Measurements from ENCODE around the gene CUL5.
"Not testable (repeated sequence)": the region's sequence is repeated elsewhere in the genome, so short reads cannot be mapped to it uniquely, and the experiment has no call there.

The CUL5 gene

DNA sequence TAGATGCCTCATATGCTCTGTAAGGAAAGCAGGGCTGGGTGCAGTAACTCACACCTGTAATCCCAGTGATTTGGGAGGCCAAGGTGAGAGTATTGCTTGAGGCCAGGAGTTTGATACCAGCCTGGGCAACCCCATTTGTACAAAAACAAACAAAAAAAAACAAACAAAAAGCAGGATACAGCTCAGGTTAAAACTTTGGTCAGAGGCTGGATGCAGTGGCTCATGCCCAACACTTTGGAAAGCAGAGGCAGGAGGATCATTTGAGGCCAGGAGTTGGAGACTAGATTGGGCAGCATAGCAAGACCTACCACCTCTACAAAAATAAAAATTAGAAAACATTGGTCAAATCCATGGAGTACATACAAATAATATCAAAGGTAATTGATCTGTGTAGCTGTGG is 7.9 kb downstream of the CUL5 start:
- TF ChIP-seq PAX5 (IDR thresholded peaks at IDR 0.05; ENCODE audit: insufficient read depth, low read length, severe bottlenecking) = no peak
- TF ChIP-seq POLR2A (IDR thresholded peaks at IDR 0.05; ENCODE audit: low read depth, low read length) = no peak
- TF ChIP-seq POU2F2 (IDR thresholded peaks at IDR 0.05; ENCODE audit: low read depth, low read length) = no peak
- no peak for TF ChIP-seq SPI1 (IDR thresholded peaks at IDR 0.05; ENCODE audit: low read depth, low read length)
- no peak for TF ChIP-seq POLR2AphosphoS5 (IDR thresholded peaks at IDR 0.05; ENCODE audit: low read depth, low read length)
- TF ChIP-seq TAF1 (IDR thresholded peaks at IDR 0.05; ENCODE audit: low read depth, low read length) = no peak
- DNase-seq (ENCODE audit: insufficient read length, low spot score) (no peak), FAIRE-seq (no peak)

DNA sequence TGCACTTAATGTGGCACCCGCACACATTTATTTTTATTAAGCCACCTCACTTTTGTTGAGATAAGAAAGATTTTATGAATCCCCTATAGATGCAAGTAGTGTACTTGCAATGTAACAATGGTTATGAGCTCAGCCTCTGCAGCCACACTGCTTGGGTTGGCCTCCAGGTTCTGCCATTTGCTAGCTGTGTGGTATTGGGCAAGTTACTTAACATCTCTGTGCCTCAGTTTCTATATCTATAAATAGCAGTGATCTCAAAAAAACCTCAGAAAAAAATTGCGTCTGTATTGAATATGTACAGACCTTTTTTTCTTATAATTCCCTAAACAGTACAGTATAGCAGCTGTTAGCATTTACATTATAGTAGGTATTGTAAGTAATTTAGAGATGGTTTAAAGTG is 10.0 kb downstream of the CUL5 start:
- FAIRE-seq = no peak
- no peak for DNase-seq (ENCODE audit: insufficient read length, low spot score)
- TF ChIP-seq SPI1 (IDR thresholded peaks at IDR 0.05; ENCODE audit: low read depth, low read length) (no peak), PAX5 (IDR thresholded peaks at IDR 0.05; ENCODE audit: insufficient read depth, low read length, severe bottlenecking) (no peak), TAF1 (IDR thresholded peaks at IDR 0.05; ENCODE audit: low read depth, low read length) (no peak), POU2F2 (IDR thresholded peaks at IDR 0.05; ENCODE audit: low read depth, low read length) (no peak), POLR2A (IDR thresholded peaks at IDR 0.05; ENCODE audit: low read depth, low read length) (no peak), POLR2AphosphoS5 (IDR thresholded peaks at IDR 0.05; ENCODE audit: low read depth, low read length) (no peak)

DNA sequence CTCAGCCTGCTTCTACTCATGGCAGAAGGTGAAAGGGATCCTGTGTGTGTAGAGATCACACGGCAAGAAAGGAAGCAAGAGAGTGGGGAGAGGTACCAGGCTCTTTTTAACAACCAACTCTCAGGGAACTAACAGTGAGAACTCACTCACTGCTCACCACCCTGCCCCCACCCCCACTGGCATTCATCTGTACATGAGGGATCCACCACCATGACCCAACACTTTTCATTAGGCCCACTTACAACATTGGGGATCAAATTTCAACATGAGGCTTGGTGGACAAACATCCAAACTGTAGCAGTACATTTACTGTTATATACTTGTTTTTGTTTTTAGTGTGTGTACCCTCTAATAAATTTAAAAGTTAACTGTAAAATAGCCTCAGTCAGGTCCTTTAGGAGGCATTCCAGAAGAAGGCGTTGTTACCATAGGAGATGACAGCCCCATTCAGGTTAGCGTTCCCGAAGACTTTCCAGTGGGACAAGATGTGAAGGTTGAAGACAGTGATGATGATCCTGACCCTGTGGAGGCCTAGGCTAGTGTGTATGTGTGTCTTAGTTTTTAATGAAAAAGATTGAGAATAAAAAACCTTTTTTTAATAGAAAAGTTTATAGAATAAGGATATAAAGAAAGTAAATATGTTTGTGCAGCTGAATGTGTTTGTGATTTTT is 11.3 kb downstream of the CUL5 start:
- FAIRE-seq = no peak
- no peak for DNase-seq (ENCODE audit: insufficient read length, low spot score)
- TF ChIP-seq POU2F2 (IDR thresholded peaks at IDR 0.05; ENCODE audit: low read depth, low read length) (no peak), SPI1 (IDR thresholded peaks at IDR 0.05; ENCODE audit: low read depth, low read length) (no peak), POLR2AphosphoS5 (IDR thresholded peaks at IDR 0.05; ENCODE audit: low read depth, low read length) (no peak), TAF1 (IDR thresholded peaks at IDR 0.05; ENCODE audit: low read depth, low read length) (no peak), PAX5 (IDR thresholded peaks at IDR 0.05; ENCODE audit: insufficient read depth, low read length, severe bottlenecking) (no peak), POLR2A (IDR thresholded peaks at IDR 0.05; ENCODE audit: low read depth, low read length) (no peak)

DNA sequence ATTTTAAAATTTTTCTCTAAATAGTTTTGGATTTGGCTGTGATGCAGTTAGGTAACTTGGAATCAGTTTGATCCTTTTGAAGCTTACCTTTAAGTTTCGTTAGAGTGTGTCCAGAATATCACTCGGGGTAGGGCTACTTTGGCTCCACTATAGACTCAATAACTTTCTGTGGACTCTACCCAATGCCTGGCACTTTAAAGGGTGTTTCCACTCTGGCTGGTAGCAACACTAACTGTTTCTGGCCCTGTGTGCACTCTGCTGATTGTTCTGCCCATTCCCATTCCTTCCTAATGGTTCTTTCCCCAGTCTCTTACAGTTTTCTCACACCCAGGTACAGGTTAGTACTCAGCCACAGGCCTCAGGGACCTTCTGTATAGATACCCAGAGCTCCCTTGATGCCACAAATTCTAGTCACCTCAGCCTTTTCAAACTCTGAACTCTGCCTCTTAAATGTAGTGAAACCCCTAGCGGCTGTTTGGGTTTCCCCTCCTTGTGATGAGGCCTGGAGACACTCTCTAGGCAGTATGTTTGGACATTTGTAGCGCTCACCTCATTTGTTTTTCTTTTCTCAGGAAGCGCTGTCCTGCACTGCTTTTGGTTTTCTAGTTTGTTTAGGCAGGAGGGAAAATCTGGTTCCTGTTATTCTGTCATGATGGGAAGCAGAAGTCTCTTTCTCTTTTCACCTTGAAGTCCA is 16.8 kb downstream of the CUL5 start:
- TF ChIP-seq POLR2A (IDR thresholded peaks at IDR 0.05; ENCODE audit: low read depth, low read length) = no peak
- no peak for TF ChIP-seq PAX5 (IDR thresholded peaks at IDR 0.05; ENCODE audit: insufficient read depth, low read length, severe bottlenecking)
- no peak for TF ChIP-seq POLR2AphosphoS5 (IDR thresholded peaks at IDR 0.05; ENCODE audit: low read depth, low read length)
- no peak for TF ChIP-seq TAF1 (IDR thresholded peaks at IDR 0.05; ENCODE audit: low read depth, low read length)
- TF ChIP-seq POU2F2 (IDR thresholded peaks at IDR 0.05; ENCODE audit: low read depth, low read length) = no peak
- TF ChIP-seq SPI1 (IDR thresholded peaks at IDR 0.05; ENCODE audit: low read depth, low read length) = no peak
- DNase-seq (ENCODE audit: insufficient read length, low spot score) (peak; percentile 22), FAIRE-seq (peak; percentile 84)

DNA sequence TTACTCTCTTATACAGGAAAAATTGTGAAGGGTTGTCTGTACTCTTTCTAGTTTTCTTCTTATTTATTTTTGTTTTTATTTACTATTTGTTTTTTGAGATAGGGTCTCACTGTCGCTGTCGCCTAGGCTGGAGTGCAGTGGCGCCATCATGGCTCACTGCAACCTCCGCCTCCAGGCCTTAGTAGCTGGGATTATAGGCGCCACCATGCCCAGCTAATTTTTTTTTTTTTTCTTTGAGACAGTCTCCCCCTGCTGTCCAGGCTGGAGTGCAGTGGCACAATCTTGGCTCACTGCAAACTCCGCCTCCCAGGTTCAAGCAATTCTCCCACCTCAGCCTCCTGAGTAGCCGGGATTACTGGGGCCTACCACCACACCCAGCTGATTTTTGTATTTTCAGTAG is 18.4 kb downstream of the CUL5 start:
- no peak for FAIRE-seq

DNA sequence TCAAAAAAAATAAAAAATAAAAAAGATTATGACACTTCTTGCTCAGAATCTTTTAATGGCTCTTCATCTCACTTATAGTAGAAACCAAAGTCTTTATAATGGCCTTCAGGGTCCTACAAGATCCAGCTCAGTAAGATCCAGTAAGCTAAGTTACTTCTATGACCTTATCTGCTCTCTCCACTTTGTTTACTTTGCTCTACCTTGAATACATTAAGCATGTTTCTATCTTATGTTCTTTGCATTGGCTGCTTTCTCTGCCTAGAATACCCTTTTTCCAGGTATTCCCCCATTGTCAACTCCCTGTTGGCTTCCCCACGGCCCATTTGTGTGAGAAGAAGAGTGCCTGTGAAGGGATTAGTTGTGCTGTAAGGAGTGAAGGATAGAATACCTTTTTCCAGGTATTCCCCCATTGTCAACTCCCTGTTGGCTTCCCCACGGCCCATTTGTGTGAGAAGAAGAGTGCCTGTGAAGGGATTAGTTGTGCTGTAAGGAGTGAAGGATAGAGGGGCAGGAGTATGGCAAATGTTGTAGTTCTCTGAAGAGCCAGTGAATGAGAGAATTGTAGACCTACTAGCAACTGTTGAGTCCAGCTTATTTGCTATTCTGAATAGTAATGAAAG is 20.2 kb downstream of the CUL5 start:
- FAIRE-seq = peak; percentile 26
- not testable (repeated sequence) for DNase-seq (ENCODE audit: insufficient read length, low spot score)

More for the DNA sequence above, 18.4 kb downstream of the CUL5 start:
- no peak for DNase-seq (ENCODE audit: insufficient read length, low spot score)
- TF ChIP-seq SPI1 (IDR thresholded peaks at IDR 0.05; ENCODE audit: low read depth, low read length) = no peak
- TF ChIP-seq POLR2A (IDR thresholded peaks at IDR 0.05; ENCODE audit: low read depth, low read length) = no peak
- no peak for TF ChIP-seq PAX5 (IDR thresholded peaks at IDR 0.05; ENCODE audit: insufficient read depth, low read length, severe bottlenecking)
- TF ChIP-seq POLR2AphosphoS5 (IDR thresholded peaks at IDR 0.05; ENCODE audit: low read depth, low read length) = no peak

DNA sequence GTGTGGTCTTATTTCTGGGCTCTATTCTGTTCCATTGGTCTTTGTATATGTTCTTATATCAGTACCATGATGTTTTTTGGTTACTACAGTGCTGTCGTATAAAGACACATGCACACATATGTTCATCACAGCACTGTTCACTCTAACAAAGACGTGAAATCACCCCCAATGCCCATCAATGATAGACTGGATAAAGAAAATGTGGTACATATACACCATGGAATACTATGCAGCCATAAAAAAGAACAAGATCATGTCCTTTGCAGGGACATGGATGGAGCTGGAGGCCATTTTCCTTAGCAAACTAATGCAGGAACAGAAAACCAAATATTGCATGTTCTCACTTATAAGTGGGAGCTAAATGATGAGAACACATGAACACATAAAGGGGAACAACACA is 22.9 kb downstream of the CUL5 start:
- DNase-seq (ENCODE audit: insufficient read length, low spot score); FAIRE-seq: not testable (repeated sequence)

DNA sequence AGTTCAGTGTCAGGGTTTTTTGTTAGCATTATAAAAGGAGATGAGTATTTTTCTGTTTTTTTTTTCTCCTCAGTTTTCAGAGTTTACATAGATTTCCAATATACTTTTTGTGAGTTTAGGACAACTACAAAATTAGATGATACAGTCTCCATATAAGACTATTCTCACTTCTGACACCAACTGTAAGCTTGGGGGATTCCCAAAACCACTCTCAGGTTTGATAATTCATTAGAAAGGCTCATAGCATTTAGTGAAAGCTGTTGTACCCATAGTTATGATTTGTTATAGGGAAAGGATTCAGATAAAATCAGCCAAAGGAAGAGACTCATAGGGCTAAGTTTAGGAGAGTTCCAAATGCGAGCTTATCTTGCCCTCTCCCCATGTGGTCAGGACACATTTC is 24.1 kb downstream of the CUL5 start:
- TF ChIP-seq POU2F2 (IDR thresholded peaks at IDR 0.05; ENCODE audit: low read depth, low read length) = no peak
- no peak for TF ChIP-seq POLR2AphosphoS5 (IDR thresholded peaks at IDR 0.05; ENCODE audit: low read depth, low read length)
- TF ChIP-seq PAX5 (IDR thresholded peaks at IDR 0.05; ENCODE audit: insufficient read depth, low read length, severe bottlenecking) = no peak
- no peak for TF ChIP-seq TAF1 (IDR thresholded peaks at IDR 0.05; ENCODE audit: low read depth, low read length)
- no peak for TF ChIP-seq SPI1 (IDR thresholded peaks at IDR 0.05; ENCODE audit: low read depth, low read length)
- TF ChIP-seq POLR2A (IDR thresholded peaks at IDR 0.05; ENCODE audit: low read depth, low read length) = no peak
- DNase-seq (ENCODE audit: insufficient read length, low spot score) (no peak), FAIRE-seq (no peak)

DNA sequence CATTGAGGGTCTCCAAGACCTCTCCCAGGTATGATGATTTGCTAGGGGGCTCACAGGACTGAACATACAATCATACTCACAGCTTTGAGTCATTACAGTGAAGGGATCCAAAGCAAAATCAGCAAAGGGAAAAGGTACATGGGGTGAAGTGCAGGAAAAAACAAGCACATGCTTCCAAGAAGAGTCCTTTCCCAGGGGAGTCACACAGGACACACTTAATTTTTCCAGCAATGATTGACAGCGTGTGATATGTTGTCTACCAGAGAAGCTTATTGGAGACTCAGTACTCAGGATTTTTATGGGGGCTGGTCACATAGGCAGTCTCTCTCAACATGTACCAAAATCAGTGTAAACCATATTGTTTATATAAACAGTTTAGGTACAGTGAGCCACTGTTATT is 25.3 kb downstream of the CUL5 start:
- no peak for FAIRE-seq
- TF ChIP-seq POLR2A (IDR thresholded peaks at IDR 0.05; ENCODE audit: low read depth, low read length) (no peak), PAX5 (IDR thresholded peaks at IDR 0.05; ENCODE audit: insufficient read depth, low read length, severe bottlenecking) (no peak), POU2F2 (IDR thresholded peaks at IDR 0.05; ENCODE audit: low read depth, low read length) (no peak), TAF1 (IDR thresholded peaks at IDR 0.05; ENCODE audit: low read depth, low read length) (no peak)
- no peak for DNase-seq (ENCODE audit: insufficient read length, low spot score)

DNA sequence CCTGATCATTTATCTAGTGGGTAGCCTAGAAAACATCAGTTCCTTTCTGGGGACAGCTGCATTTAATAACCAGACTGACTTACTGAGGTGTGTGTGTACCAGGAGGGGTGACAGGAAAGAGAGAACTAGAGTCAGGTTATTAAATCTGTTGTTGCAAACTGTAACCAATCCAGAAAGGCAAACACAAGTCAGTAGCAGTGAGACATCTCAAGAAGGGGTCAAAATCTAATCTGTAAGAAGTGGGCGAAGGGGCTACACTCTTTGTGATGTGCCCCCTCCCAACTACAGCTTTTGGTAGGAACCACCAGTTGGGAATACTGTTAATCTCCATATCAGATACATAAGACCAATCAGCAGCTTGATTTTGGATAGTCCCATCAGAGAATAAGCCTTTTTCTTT is 26.3 kb downstream of the CUL5 start:
- DNase-seq (ENCODE audit: insufficient read length, low spot score) = no peak
- TF ChIP-seq PAX5 (IDR thresholded peaks at IDR 0.05; ENCODE audit: insufficient read depth, low read length, severe bottlenecking) = no peak
- TF ChIP-seq POU2F2 (IDR thresholded peaks at IDR 0.05; ENCODE audit: low read depth, low read length) = no peak
- TF ChIP-seq TAF1 (IDR thresholded peaks at IDR 0.05; ENCODE audit: low read depth, low read length) = no peak
- no peak for TF ChIP-seq POLR2AphosphoS5 (IDR thresholded peaks at IDR 0.05; ENCODE audit: low read depth, low read length)
- TF ChIP-seq POLR2A (IDR thresholded peaks at IDR 0.05; ENCODE audit: low read depth, low read length) = no peak
- no peak for TF ChIP-seq SPI1 (IDR thresholded peaks at IDR 0.05; ENCODE audit: low read depth, low read length)
- no peak for FAIRE-seq
